ENCODE measurements around the gene CDKN2C.
"Not testable (repeated sequence)": the region's sequence is repeated elsewhere in the genome, so short reads cannot be mapped to it uniquely, and the experiment has no call there.

The CDKN2C gene

DNA sequence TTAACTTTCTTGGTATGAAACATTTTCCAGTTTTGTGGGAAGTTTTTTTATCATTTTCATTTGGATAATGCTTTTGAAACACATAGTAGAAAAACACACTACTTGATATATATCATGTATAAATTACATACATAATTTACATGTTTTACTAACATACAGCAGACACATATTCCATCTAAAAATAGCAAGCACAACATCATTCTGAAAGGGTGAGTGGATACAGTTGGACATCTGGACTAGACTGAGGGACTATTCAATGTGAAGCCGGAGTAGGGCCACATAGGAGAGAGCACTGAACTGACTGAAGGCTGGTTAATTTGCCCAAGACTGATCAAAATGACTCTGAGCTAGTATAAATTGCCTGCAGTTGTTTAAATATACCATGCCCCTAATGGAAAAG lies 11.7 kb downstream of the CDKN2C start:
- no peak for DNase-seq

DNA sequence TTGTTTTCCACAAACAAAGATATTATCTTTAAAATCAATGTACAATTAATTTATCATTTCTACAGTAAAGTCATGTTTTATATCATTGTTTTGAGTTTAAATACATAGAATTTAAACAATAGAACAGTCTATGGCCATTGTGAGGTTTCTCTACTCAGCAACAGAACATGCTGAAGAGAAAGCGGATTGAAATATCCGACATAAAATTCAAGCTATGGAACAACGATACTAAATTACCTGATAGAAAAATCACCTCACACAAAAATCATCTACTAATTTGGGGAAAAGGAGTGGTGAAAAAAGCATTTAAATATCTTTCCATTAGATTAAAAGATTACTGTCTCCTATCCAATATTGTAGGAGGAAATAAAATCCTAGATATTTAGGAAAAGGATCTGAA lies 12.6 kb downstream of the CDKN2C start:
- no peak for DNase-seq

DNA sequence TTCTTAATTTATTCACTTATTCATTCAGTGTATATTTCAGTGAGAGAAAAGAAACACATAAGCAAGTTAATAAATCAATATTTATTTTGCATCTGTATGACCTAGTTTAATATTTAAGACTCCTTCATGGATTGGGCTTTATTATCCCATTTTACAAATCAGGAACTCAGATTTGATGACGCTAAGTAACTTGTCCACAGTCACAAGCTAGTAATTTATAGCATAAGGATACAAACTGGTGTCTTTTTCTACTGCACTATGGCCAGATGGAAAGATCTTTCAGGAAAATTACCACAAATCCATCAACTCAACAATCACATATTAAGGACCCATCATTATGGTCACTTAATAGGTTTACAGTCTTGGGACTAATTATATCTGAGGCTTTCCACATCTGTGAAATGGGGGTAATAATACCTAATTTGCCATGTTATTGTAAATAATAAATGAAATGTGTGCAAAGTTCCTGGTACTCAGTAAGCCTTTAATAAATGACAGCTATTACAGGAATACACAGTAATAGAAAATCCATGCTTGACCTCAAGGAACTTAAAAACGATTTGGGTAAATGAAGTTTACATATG lies 13.3 kb downstream of the CDKN2C start:
- DNase-seq, result no peak

DNA sequence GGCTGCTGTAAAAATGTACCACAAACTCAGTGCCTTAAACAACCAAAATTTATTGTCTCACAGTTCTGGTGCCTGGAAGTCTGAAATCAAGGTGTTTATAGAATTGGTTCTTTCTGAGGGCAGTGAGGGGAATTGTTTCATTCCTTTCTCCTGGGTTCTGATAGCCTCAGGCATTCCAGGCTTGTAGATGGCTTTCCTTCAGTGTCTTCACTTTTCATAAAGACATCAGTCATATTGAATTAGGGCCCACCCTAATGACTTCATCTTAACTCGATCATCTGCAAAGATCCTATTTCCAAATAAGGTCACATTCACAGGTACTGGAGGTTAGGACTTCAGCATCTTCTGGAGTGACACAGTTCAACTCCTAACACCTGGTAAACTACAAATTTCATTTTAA lies 15.0 kb downstream of the CDKN2C start:
- DNase-seq, result no peak

DNA sequence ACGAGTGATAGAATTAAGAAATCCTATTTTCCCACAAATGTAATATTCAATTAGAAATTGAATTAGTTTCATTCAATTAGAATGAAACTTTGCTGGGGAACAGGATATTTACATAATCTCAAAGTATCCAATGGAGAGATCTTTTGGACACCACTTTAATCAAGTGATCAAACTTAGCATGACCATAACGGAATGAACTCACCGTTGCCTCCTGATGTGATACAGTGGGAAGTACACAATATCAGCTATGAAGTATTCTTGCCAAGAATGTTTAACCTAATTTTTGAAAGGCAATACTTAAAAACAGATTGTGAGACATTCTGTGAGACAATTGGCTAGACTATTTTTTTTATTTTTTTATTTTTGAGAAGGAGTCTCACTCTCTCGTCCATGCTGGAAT lies 16.6 kb downstream of the CDKN2C start:
- DNase-seq, result no peak

DNA sequence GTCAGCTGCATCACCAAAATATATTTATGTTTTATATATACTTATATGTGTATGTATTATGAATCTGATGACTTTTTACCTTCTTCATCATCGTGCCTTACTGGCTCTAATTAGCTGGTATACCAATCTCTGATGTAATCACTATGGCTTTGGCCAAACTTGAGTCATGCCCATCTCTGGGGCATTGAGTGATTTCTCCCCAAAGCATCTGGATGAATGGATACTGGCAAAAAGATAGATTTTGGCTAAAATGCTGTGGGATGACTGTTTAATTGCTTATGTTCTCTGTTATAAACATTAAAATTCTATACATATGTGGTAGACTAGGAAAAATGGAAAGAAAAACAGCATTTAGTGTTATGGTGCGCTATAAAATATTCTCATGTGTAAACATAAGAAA lies 19.6 kb downstream of the CDKN2C start:
- no peak for DNase-seq

DNA sequence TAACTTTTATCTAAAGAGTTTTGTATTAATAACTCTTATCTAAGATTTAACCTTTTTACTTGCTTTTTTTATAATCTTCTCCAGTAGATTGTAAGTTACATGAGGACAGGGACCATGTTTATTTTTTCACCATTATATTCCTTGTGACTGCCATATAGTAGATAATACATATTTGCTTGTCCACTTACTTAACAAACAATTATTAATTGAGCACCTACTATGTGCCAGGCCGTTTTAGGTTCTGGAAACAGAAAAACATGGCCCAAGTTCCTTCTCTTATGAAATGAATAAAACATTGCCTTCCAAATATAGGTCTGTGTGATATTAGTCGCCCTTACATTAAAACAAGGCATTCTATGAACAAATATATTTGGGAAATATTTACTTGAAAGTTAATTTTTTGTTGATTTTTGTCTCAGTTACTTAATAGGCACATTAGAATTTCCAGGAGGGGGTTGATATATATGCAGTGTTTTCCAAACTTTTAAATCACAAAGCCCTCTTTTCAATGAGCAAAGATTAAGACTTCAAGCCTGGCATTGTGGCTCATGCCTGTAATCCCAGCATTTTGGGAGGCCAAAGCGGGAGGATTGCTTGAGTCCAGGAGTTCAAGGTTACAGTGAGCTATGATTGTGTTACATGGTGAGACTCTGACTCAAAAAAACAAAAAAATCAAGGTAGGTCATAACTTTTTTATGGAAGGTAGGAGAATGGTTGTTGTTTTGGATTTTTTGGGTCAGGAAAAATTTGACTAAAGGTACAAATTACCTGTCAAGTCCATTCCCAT lies 22.7 kb downstream of the CDKN2C start:
- DNase-seq, result no peak

DNA sequence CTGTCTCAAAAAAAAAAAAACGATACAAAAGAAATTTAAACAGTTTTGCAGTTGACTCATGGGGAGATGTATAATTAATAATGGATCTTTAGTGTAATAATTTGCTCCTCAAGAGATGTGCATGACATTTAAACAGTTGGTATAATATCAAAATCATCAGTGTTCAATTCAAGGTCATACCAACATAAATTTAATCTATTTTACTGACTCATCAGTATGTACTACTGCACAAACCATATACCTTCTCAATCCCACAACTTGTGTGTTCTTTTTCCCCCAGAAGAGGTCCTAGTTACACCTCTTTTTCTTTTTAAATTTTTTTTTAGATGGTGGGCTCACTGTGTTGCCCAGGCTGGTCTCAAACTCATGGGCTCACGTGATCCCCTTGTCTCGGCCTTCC lies 23.6 kb downstream of the CDKN2C start:
- DNase-seq, result no peak

DNA sequence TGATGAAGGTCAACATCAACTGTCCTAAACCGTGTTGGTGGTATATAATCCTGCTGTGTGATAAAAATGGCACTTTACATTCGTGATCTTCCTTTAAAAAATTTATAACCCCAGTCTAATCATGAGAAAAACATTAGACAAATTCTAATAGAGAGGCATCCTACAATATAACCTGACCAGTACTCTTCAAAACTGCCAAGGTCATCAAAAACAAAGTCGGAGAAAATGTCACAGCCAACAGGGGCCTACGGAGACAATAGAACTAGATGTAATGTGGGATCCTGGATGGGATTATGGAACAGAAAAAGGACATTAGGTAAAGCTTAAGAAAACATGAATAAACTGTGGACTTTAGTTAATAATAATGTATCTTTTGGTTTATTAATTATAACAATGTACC lies 25.0 kb downstream of the CDKN2C start:
- no peak for DNase-seq

DNA sequence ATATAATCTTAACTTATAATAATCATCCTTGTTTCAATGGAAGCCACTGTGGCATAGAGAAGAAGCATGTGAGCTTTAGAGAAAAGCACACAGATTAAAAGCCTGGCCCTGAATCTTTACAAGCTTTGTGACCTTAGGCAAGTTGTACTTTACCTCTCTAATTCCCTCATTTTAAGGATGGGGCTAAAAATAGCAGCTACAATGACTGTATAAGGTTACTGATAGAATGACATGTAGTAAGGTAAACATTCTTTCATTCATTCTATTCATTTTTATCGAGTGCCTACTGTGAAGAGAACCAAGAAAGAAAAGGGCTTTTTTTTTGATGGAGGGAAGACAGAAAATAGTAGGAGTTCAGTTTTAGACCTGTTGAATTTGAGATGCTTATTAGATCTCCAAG lies 25.6 kb downstream of the CDKN2C start:
- no peak for DNase-seq

DNA sequence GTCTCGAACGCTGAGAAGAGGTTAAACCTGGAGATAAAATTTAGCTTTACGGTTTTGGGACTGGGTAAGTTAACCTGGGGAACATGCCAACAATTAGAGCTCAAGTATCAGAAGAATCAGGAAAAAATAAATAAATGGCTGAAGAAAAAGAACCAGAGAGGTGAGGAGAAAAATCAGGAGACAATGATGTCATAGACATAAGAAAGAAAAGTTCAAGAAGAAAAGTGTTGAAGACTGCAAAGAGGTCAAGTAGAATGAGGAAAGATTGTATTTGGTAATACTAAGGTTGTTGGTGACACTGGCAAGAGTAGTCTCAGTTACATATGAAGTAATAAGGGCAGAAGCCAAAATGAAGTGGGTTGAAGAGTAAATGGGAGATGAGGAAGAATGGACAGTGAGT lies 26.0 kb downstream of the CDKN2C start:
- no peak for DNase-seq

DNA sequence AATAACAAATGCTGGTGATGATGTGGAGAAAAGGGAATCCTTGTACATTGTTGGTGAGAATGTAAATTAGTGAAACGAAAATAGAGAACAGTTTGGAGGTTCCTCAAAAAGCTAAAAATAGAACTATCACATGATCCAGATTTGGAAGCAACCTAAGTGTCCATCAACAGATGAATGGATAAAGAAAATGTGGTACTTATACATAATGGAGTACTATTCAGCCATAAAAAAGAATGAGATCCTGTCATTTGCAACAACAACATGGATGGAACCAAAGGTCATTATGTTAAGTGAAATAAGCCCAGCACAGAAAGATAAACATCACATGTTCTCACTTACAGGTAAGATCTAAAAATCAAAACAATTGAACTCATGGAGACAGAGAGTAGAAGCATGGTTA lies 29.3 kb downstream of the CDKN2C start:
- DNase-seq, result not testable (repeated sequence)

DNA sequence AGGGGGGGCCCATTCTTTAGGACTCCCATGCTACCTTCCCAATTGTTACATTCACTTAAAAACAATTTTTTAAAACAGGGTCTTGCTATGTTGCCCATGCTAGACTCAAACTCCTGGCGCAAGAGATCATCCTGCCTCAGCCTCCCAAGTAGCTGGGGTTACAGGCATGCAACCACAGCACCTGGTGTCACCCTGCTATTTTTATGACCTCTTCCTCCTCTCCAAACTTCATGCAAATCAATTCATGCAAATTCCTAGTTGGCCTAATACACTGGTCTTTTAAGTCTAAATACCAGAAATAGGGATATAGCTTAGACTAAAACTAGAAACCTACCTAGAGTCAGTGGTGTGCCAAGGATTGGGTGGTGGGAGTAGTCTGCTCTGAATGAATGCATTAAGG lies 30.1 kb downstream of the CDKN2C start:
- no peak for DNase-seq

DNA sequence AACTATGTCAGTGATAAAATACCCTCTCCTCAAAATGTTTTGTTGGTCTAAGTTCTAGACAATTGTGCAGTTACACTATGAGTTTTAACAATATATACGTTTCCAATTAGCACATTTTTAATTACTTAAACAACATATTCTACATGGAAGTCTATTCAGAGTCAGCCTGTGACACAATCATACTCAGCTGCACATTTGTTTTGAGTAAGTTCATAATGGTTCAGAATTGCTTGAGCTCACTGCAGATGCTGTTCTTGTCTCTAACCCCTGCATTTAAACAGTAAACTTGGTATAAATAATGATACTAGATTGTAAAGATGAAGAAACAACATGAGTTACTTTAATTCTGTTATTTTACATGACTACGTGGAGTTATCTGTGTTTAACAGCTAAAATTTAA lies 30.6 kb downstream of the CDKN2C start:
- no peak for DNase-seq

DNA sequence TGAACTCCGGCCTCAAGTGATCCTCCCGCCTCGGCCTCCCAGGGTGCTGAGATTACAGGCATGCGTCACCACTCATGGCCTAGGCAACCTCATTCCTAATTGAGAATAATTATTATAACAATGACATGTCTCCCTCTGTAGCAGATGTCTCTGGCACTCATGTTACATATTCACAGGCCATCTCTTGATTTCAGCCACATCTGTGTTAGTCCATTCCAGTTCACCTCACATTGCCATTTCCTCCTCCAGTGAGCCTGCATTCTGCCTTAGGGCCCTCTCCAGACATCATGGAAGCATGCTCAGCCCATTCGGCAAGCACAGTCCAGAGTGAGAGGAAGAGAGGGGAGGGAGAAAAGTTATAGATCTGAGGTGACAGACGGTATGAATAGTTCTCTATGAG lies 32.5 kb downstream of the CDKN2C start:
- no peak for DNase-seq

DNA sequence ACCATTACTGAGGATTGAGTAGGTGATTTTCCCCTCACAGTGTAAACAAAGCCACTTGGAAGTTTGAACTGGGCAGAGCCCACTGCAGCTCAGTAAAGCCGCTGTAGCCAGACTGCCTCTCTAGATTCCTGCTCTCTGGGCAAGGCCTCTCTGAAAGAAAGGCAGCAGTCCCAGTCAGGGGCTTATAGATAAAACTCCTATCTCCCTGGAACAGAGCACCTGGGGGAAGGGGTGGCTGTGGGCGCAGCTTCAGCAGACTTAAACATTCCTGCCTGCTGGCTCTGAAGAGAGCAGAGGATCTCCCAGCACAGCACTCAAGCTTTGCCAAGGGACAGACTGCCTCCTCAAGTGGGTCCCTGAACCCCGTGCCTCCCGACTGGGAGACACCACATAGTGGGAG lies 35.5 kb downstream of the CDKN2C start:
- DNase-seq, result not testable (repeated sequence)

DNA sequence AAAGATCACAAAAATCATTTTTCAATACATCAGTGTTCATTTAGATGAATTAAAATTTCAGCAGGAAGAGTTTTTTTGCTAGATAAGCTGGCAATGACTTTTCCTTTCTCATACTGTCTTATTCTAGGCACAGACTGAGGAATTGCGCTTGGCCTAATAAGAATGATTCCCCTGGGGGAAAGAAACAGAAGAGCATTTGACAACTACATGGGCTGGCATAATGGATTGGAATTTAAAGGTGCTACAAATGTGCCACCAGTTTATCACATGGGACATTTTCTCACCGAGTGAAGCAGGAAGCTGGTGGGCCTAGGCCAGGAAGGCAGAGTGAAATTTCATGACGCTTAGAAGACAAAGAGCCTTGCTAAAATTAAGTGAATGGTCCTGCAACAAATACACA lies 39.3 kb downstream of the CDKN2C start:
- no peak for DNase-seq

DNA sequence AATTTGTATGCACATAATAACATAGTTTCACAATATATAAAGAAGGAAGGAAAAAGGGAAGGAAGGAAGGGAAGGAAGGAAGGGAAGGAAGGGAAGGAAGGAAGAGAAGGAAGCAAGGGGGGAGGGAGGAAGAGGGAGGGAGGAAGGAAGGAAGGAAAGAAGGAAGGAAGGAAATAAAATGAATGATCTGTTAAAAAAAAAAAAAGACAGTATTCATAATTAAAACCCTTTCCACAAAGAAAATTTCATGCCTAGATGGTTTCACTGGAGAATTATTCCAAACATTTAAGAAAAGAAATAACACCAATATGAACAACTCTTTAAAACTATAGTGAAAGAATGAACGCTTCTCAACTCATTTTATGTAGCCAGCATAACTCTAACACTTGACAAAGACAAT lies 44.8 kb downstream of the CDKN2C start:
- no peak for DNase-seq

DNA sequence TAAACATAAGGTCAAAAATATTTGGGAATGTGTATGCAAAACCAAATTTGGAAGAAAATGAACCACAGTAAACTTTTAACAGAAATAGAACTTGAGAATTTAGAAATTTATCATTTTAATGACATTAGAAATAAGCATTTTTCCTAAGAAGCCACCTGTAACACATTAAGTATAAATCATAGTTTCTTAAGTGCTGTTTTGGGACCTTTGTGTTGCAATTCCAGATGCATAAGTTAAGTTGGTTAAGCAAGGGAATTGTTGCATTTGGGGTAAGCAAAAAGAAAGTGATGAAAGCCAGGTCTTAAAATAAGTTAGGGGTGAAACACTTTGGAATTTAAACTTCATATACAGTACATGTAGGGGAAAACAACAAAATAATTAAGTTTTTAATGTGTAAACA lies 49.8 kb downstream of the CDKN2C start:
- no peak for DNase-seq
